SK-N-SH (cell line): Measurements from ENCODE around the gene CDC123. TPM values are rescaled to one million over a fixed set of nuclear protein-coding genes. Genes with fewer than 3 reads are reported as not detected.
"Not testable (repeated sequence)": the region's sequence is repeated elsewhere in the genome, so short reads cannot be mapped to it uniquely, and the experiment has no call there.

Source experiments
- CTCF ChIA-PET: fragments of 300-600, 350-600 bp; formaldehyde crosslinking; extraction: SDS; loops from one replicate; lab custom pipeline; 2021; lab: Yijun Ruan, JAX
- POLR2A ChIA-PET: fragments of 350-600 bp; sonication (Branson Sonifier 250); formaldehyde crosslinking; extraction: SDS; loops from one replicate; lab custom pipeline; 2020; ENCODE audit warnings: antibody characterized with exemption, inconsistent platforms; lab: Yijun Ruan, JAX
- DNase-seq: peaks from one replicate; pipeline ENCODE4 v3.0.0; 2012
- H2AFZ ChIP-seq: fragments of 200-600 bp; sonication (generic); 2 replicates; pipeline ENCODE4 v1.8.1; 2016; ENCODE audit warnings: antibody characterized with exemption, mild to moderate bottlenecking, low read depth
- H3F3A ChIP-seq: fragments of 200-600 bp; sonication (generic); replicated peaks from 2 replicates; pipeline ENCODE3; 2016; ENCODE audit warnings: antibody characterized with exemption, mild to moderate bottlenecking; ENCODE audit not compliant: insufficient read depth
- H3K27ac ChIP-seq, 2 experiments: fragments of 200-500 bp in 1 of 2; fragments of 200-600 bp in 1 of 2; sonication (Bioruptor generic) in 1 of 2; sonication (generic), shearing (Covaris generic) in 1 of 2; 2 replicates each; pipeline versions ENCODE4 v1.5.1 to v1.6.1; 2014 to 2016; ENCODE audit warnings: low read depth in 2 of 2, inconsistent platforms in 1 of 2, low read length in 1 of 2, mild to moderate bottlenecking in 1 of 2, mixed read lengths in 1 of 2
- H3K27me3 ChIP-seq: fragments of 200-600 bp; sonication (generic), shearing (Covaris generic); 2 replicates; pipeline ENCODE4 v1.6.1; 2016; ENCODE audit warnings: mixed run types; ENCODE audit not compliant: insufficient read depth
- H3K36me3 ChIP-seq, 2 experiments: fragments of 200-500 bp in 1 of 2; fragments of 200-600 bp in 1 of 2; sonication (Bioruptor generic) in 1 of 2; sonication (generic) in 1 of 2; replicated peaks in 1 of 2; 2 replicates each; pipeline versions ENCODE3 to v1.5.1; 2014 to 2016; ENCODE audit warnings: low read length in 1 of 2, mild to moderate bottlenecking in 1 of 2; ENCODE audit not compliant: insufficient read depth in 2 of 2, control insufficient read depth in 1 of 2
- H3K4me1 ChIP-seq, 2 experiments: fragments of 200-500 bp in 1 of 2; fragments of 200-600 bp in 1 of 2; sonication (Bioruptor generic) in 1 of 2; sonication (generic), shearing (Covaris generic) in 1 of 2; 2 replicates each; pipeline versions ENCODE4 v1.5.1 to v1.6.1; 2014 to 2016; ENCODE audit warnings: low read depth in 1 of 2, low read length in 1 of 2, mixed run types in 1 of 2; ENCODE audit not compliant: insufficient read depth in 2 of 2, control insufficient read depth in 1 of 2
- H3K4me2 ChIP-seq: fragments of 200-600 bp; sonication (generic), shearing (Covaris generic); 2 replicates; pipeline ENCODE4 v1.6.1; 2017; ENCODE audit warnings: mixed run types
- H3K4me3 ChIP-seq, 2 experiments: fragments of 200-500 bp in 1 of 2; fragments of 200-600 bp in 1 of 2; sonication (Bioruptor generic) in 1 of 2; sonication (generic), shearing (Covaris generic) in 1 of 2; 2 replicates each; pipeline versions ENCODE4 v1.5.1 to v1.8.1; 2014 to 2016; ENCODE audit warnings: low read depth in 2 of 2, inconsistent platforms in 1 of 2, low read length in 1 of 2, mild to moderate bottlenecking in 1 of 2, mixed read lengths in 1 of 2, moderate library complexity in 1 of 2
- H3K79me2 ChIP-seq: fragments of 200-600 bp; sonication (generic); 2 replicates; pipeline ENCODE4 v1.8.1; 2017; ENCODE audit warnings: mild to moderate bottlenecking; ENCODE audit not compliant: insufficient read depth
- H3K9ac ChIP-seq: fragments of 200-600 bp; sonication (generic); 2 replicates; pipeline ENCODE4 v1.6.1; 2017; ENCODE audit warnings: mixed run types
- H3K9me2 ChIP-seq: fragments of 200-600 bp; sonication (generic); 2 replicates; pipeline ENCODE4 v1.6.1; 2017; ENCODE audit warnings: mixed run types
- H3K9me3 ChIP-seq: fragments of 200-600 bp; sonication (generic); 2 replicates; pipeline ENCODE4 v1.6.1; 2017; ENCODE audit warnings: mixed run types, mild to moderate bottlenecking, moderate library complexity
- H4K20me1 ChIP-seq: fragments of 200-600 bp; sonication (generic); 2 replicates; pipeline ENCODE4 v1.6.1; 2017; ENCODE audit warnings: mild to moderate bottlenecking, mixed run types; ENCODE audit not compliant: insufficient read depth
- CHD2 ChIP-seq: fragments of 150-350 bp; IDR thresholded peaks from 2 replicates; pipeline ENCODE4 v1.6.1; 2018; ENCODE audit warnings: low read length; ENCODE audit not compliant: partially characterized antibody
- EP300 ChIP-seq, 2 experiments: IDR thresholded peaks; 2 replicates each; pipeline versions ENCODE4 v1.4.0 to v1.6.1; 2012; ENCODE audit warnings: borderline replicate concordance in 1 of 2, low read depth in 1 of 2, low read length in 1 of 2
- EZH2phosphoT487 ChIP-seq: fragments of 200-600 bp; sonication (generic); IDR thresholded peaks from 2 replicates; pipeline ENCODE4 v1.6.1; 2017; ENCODE audit warnings: low read depth, mixed run types, mild to moderate bottlenecking, antibody characterized with exemption, moderate library complexity, borderline replicate concordance
- FOSL2 ChIP-seq: IDR thresholded peaks from 2 replicates; pipeline ENCODE4 v1.4.0; 2012; ENCODE audit warnings: low read depth, mild to moderate bottlenecking, moderate library complexity, borderline replicate concordance
- FOXM1 ChIP-seq: IDR thresholded peaks from 2 replicates; pipeline ENCODE4 v1.4.0; 2012; ENCODE audit warnings: low read depth, mild to moderate bottlenecking
- NFIC ChIP-seq: IDR thresholded peaks from 2 replicates; pipeline ENCODE4 v1.4.0; 2012; ENCODE audit warnings: borderline replicate concordance
- RAD21 ChIP-seq: IDR thresholded peaks from 2 replicates; pipeline ENCODE4 v1.6.1; 2012; ENCODE audit warnings: mild to moderate bottlenecking, low read length
- TEAD4 ChIP-seq: IDR thresholded peaks from 2 replicates; pipeline ENCODE4 v1.4.0; 2012; ENCODE audit warnings: mild to moderate bottlenecking, borderline replicate concordance; ENCODE audit not compliant: insufficient read depth
- YY1 ChIP-seq: IDR thresholded peaks from 2 replicates; pipeline ENCODE4 v1.4.0; 2012; ENCODE audit warnings: low read depth, mild to moderate bottlenecking
- WGBS: methylation state at CpG from one replicate; pipeline ENCODE4 v1.1.6; 2017; ENCODE audit warnings: low lambda C conversion rate; 5-methylcytosine and 5-hydroxymethylcytosine counted together
- polyA plus RNA-seq, 3 experiments: library from polyadenylated mRNA; depleted of rRNA; stranded (reverse); fragments of >200 nt; gene quantifications; 2 replicates each; pipeline ENCODE4 v1.2.3, GENCODE V29; 2012
- TF ChIP-seq, protein P1 (sequence below): fragments of 150-350 bp; IDR thresholded peaks from 2 replicates; pipeline ENCODE4 v1.6.1; 2016; ENCODE audit warnings: mild to moderate bottlenecking, low read depth, low read length
- TF ChIP-seq, protein P2 (sequence below): fragments of 200-600 bp; sonication (generic); IDR thresholded peaks from 2 replicates; pipeline ENCODE4 v1.6.1; 2017; ENCODE audit warnings: antibody characterized with exemption, mild to moderate bottlenecking, moderate library complexity
- TF ChIP-seq, protein P3 (sequence below): IDR thresholded peaks from 2 replicates; pipeline ENCODE4 v1.4.0; 2012; ENCODE audit warnings: low read depth, borderline replicate concordance

Gene CDC123
- polyA plus RNA-seq, 1 of the 3 experiments (the other 2 are of a cell fraction) = 139 TPM

DNA sequence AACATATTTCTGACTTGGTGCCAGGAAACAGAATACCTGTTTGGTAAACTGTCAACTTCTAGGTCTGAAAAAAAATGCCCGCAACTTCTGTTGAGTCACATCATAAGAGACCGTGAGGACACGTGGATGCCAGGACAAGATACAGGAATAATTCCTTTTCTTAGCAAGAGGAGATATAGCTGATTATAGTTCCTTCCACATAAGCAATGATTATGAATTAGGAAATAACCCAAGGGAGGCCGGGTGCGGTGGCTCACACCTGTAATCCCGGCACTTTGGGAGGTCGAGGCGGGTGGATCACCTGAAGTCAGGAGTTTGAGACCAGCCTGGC lies 75.2 kb downstream of the CDC123 start:
- Histone ChIP-seq H3K4me1 (peaks cover 0 to 6% of the 10 kb centered on the region in 2 experiments; a peak in 1 of 4 replicates), H3K4me3 (no peak overlapping the region), H3K27me3 (no peaks in the 10 kb centered on the region), H3K36me3 (no peaks in the 10 kb centered on the region), H3F3A (no peaks in the 10 kb centered on the region), H3K9me2 (no peaks in the 10 kb centered on the region), H3K9me3 (no peaks in the 10 kb centered on the region), H3K9ac (no peak overlapping the region), H2AFZ (no peak overlapping the region), H4K20me1 (no peaks in the 10 kb centered on the region), H3K4me2 (no peak overlapping the region), H3K27ac (no peak overlapping the region), H3K79me2 (no peaks in the 10 kb centered on the region)
- WGBS = 89% methylated on average over 8 of the region's 8 CpGs
- DNase-seq = no peak
- ChIA-PET POLR2A (no interaction called here), CTCF (interaction anchor here (1.1 kb wide), 1 partner anchor 440 kb away, joined by 3 read pairs; no protein-coding TSS in a partner anchor)
- TF ChIP-seq, protein P1, sequence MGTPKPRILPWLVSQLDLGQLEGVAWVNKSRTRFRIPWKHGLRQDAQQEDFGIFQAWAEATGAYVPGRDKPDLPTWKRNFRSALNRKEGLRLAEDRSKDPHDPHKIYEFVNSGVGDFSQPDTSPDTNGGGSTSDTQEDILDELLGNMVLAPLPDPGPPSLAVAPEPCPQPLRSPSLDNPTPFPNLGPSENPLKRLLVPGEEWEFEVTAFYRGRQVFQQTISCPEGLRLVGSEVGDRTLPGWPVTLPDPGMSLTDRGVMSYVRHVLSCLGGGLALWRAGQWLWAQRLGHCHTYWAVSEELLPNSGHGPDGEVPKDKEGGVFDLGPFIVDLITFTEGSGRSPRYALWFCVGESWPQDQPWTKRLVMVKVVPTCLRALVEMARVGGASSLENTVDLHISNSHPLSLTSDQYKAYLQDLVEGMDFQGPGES = no peak
- TF ChIP-seq YY1 = no peak
- TF ChIP-seq FOXM1 = no peak
- TF ChIP-seq EZH2phosphoT487 = no peak
- TF ChIP-seq, protein P2, sequence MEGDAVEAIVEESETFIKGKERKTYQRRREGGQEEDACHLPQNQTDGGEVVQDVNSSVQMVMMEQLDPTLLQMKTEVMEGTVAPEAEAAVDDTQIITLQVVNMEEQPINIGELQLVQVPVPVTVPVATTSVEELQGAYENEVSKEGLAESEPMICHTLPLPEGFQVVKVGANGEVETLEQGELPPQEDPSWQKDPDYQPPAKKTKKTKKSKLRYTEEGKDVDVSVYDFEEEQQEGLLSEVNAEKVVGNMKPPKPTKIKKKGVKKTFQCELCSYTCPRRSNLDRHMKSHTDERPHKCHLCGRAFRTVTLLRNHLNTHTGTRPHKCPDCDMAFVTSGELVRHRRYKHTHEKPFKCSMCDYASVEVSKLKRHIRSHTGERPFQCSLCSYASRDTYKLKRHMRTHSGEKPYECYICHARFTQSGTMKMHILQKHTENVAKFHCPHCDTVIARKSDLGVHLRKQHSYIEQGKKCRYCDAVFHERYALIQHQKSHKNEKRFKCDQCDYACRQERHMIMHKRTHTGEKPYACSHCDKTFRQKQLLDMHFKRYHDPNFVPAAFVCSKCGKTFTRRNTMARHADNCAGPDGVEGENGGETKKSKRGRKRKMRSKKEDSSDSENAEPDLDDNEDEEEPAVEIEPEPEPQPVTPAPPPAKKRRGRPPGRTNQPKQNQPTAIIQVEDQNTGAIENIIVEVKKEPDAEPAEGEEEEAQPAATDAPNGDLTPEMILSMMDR = no peak
- TF ChIP-seq CHD2 = no peak
- TF ChIP-seq, protein P3, sequence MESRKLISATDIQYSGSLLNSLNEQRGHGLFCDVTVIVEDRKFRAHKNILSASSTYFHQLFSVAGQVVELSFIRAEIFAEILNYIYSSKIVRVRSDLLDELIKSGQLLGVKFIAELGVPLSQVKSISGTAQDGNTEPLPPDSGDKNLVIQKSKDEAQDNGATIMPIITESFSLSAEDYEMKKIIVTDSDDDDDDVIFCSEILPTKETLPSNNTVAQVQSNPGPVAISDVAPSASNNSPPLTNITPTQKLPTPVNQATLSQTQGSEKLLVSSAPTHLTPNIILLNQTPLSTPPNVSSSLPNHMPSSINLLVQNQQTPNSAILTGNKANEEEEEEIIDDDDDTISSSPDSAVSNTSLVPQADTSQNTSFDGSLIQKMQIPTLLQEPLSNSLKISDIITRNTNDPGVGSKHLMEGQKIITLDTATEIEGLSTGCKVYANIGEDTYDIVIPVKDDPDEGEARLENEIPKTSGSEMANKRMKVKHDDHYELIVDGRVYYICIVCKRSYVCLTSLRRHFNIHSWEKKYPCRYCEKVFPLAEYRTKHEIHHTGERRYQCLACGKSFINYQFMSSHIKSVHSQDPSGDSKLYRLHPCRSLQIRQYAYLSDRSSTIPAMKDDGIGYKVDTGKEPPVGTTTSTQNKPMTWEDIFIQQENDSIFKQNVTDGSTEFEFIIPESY = no peak
- no peak for TF ChIP-seq RAD21
- TF ChIP-seq EP300 (IDR thresholded peaks at IDR 0.05; ENCODE audit: borderline replicate concordance in 1 of 2, low read depth in 1 of 2, low read length in 1 of 2) = no peak
- TF ChIP-seq FOSL2 = no peak
- no peak for TF ChIP-seq NFIC
- no peak for TF ChIP-seq TEAD4

DNA sequence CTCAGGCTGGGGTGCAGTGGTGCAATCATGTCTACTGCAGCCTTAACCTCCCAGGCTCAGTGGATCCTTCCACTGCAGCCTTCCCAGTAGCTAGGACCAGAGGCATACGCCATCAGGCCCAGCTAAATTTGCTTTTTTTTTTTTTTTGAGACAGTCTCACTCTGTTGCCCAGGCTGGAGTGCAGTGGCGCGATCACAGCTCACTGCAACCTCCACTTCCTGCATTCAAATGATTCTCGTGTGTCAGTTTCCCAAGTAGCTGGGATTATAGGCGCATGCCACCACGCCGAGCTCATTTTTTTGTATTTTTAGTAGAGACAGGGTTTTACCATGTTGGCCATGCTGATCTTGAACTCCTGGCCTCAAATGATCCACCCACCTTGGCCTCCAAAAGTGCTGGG lies 81.9 kb downstream of the CDC123 start:
- CTCF ChIA-PET = interaction anchor here (0.9 kb wide), 1 partner anchor 13 kb away, joined by 3 read pairs; no protein-coding TSS in a partner anchor
- H3K27ac ChIP-seq, H3K79me2 ChIP-seq, H3K27me3 ChIP-seq, H3K4me3 ChIP-seq, H3K9ac ChIP-seq, H3K4me1 ChIP-seq, POLR2A ChIA-PET, H3K9me3 ChIP-seq, H3K9me2 ChIP-seq, H3K4me2 ChIP-seq, H3F3A ChIP-seq, H4K20me1 ChIP-seq, H2AFZ ChIP-seq, H3K36me3 ChIP-seq, DNase-seq: not testable (repeated sequence)
- 95% methylated on average over 7 of the region's 7 CpGs for WGBS
